Measurements from ENCODE around the gene EDARADD.
"Not testable (repeated sequence)": the region's sequence is repeated elsewhere in the genome, so short reads cannot be mapped to it uniquely, and the experiment has no call there.

The EDARADD gene

GRCh38 chr1:236433819-236434315 is 39.8 kb downstream of the EDARADD start:
- DNase-seq (ENCODE audit: low read depth in 2 of 2) = no peak

GRCh38 chr1:236438614-236439013 is 44.5 kb downstream of the EDARADD start:
- no peak for DNase-seq (ENCODE audit: low read depth in 2 of 2)

GRCh38 chr1:236440373-236440772 is 46.3 kb downstream of the EDARADD start:
- DNase-seq (ENCODE audit: low read depth in 2 of 2) = no peak

GRCh38 chr1:236450779-236451178 is 56.7 kb downstream of the EDARADD start:
- DNase-seq (ENCODE audit: low read depth in 2 of 2) = no peak

- DNase-seq (ENCODE audit: low read depth in 2 of 2) = peak in 1 of 2 donors; percentile 10
These were observed 57.8 kb downstream of the EDARADD start for GRCh38 chr1:236451796-236452373.

- no peak for DNase-seq (ENCODE audit: low read depth in 2 of 2)
These were observed 61.2 kb downstream of the EDARADD start for GRCh38 chr1:236455243-236455642.

- no peak for DNase-seq (ENCODE audit: low read depth in 2 of 2)
These were observed 63.7 kb downstream of the EDARADD start for GRCh38 chr1:236457775-236458174.

GRCh38 chr1:236458996-236459395 is 64.9 kb downstream of the EDARADD start:
- DNase-seq (ENCODE audit: low read depth in 2 of 2) = no peak

GRCh38 chr1:236460103-236460502 is 66.0 kb downstream of the EDARADD start:
- no peak for DNase-seq (ENCODE audit: low read depth in 2 of 2)

- not testable (repeated sequence) for DNase-seq (ENCODE audit: low read depth in 2 of 2)
These were observed 70.1 kb downstream of the EDARADD start for GRCh38 chr1:236464197-236464596.

- no peak for DNase-seq (ENCODE audit: low read depth in 2 of 2)
These were observed 71.3 kb downstream of the EDARADD start for GRCh38 chr1:236465231-236465958.

- no peak for DNase-seq (ENCODE audit: low read depth in 2 of 2)
These were observed 71.8 kb downstream of the EDARADD start for GRCh38 chr1:236465959-236466303.

- no peak for DNase-seq (ENCODE audit: low read depth in 2 of 2)
These were observed 73.2 kb downstream of the EDARADD start for GRCh38 chr1:236467327-236467641.

GRCh38 chr1:236468625-236469024 is 74.5 kb downstream of the EDARADD start:
- DNase-seq (ENCODE audit: low read depth in 2 of 2) = no peak

- no peak for DNase-seq (ENCODE audit: low read depth in 2 of 2)
These were observed 75.4 kb downstream of the EDARADD start for GRCh38 chr1:236469466-236469865.

GRCh38 chr1:236471096-236471495 is 77.0 kb downstream of the EDARADD start:
- DNase-seq (ENCODE audit: low read depth in 2 of 2) = no peak

GRCh38 chr1:236471653-236472052 is 77.6 kb downstream of the EDARADD start:
- no peak for DNase-seq (ENCODE audit: low read depth in 2 of 2)

- no peak for DNase-seq (ENCODE audit: low read depth in 2 of 2)
These were observed 79.0 kb downstream of the EDARADD start for GRCh38 chr1:236472850-236473788.

GRCh38 chr1:236476019-236476418 is 81.9 kb downstream of the EDARADD start:
- DNase-seq (ENCODE audit: low read depth in 2 of 2) = no peak

- no peak for DNase-seq (ENCODE audit: low read depth in 2 of 2)
These were observed 86.8 kb downstream of the EDARADD start for GRCh38 chr1:236480758-236481436.

GRCh38 chr1:236484310-236484971 is 90.4 kb downstream of the EDARADD start:
- DNase-seq (ENCODE audit: low read depth in 2 of 2) = no peak
